Activated CD8-positive, alpha-beta memory T cell treated with anti-CD3 and anti-CD28 coated beads, Interleukin-2, amount 50 U/mL, for 24 hours (primary cell): Measurements from ENCODE around the gene ARL13A.
"Not testable (repeated sequence)": the region's sequence is repeated elsewhere in the genome, so short reads cannot be mapped to it uniquely, and the experiment has no call there.

Experiments used
- DNase-seq: peaks from one replicate; pipeline ENCODE4 v3.0.0-alpha.2; 2020; ENCODE audit errors: extremely low read depth

ARL13A gene

GRCh38 chrX:100990139-100990538 lies 20.6 kb downstream of the ARL13A start:
- no peak for DNase-seq

GRCh38 chrX:100994352-100995281 lies 25.1 kb downstream of the ARL13A start:
- no peak for DNase-seq

DNA sequence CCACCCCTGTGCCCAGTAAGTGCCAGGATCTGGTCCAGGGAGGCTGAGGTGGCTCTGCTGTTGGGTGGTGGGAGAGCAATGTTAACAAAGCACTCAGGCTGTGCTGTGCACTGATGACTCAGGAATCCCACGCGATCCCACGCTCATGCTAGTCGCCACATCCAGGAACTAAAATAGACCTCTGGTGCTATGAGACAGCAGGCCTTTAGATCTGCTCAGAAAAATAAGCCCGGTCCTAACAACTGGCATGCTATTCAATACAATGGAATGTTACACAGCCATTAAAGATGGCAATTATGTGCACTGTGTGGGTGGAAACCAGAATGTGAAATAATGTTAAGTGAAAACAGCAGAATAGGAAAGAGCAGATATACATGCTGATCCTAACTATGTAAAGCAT lies 26.0 kb downstream of the ARL13A start:
- no peak for DNase-seq

- DNase-seq, result no peak
These were observed 29.9 kb downstream of the ARL13A start for GRCh38 chrX:100999451-100999850.

- no peak for DNase-seq
These were observed 39.6 kb downstream of the ARL13A start for GRCh38 chrX:101009090-101009489.

GRCh38 chrX:101012031-101012430 lies 42.5 kb downstream of the ARL13A start:
- DNase-seq, result not testable (repeated sequence)

GRCh38 chrX:101022020-101022419 lies 52.5 kb downstream of the ARL13A start:
- no peak for DNase-seq

DNA sequence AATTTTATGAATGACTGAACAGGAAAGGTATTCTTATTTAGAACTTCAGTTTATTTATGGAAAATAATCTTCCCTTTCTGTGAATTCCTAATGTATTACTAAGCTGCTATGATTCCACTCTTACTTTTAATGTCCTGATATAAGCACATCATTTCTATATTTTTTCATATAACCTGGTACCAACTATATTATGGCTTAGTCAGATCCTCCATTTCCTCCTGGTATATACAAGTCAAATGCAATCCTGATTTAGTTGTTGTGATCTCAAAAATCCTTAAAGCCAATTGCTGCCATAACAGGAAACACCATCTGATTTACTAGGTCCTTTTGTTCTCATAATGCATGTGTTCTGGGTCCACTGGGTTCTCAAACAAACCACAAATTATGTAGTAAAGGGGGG lies 55.6 kb downstream of the ARL13A start:
- no peak for DNase-seq

DNA sequence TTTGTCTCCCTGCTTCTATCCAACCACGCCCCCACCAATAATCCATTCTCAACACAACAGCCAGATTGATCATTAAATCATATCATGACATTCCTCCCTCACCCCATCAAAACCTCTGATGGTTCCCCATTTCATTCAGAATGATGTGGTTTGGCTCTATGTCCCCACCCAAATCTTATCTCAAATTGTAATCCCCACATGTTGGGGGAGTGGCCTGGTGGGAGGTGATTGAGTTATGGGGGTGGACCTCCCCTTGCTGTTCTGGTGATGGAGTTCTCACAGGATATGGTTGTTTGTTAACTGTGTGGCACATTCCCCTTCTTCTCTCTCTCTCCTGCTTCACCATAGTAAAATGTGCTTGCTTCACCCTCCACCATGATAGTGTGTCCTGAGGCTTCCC lies 59.1 kb downstream of the ARL13A start:
- no peak for DNase-seq

- DNase-seq, result no peak
These were observed 60.2 kb downstream of the ARL13A start for GRCh38 chrX:101029665-101030064.

DNA sequence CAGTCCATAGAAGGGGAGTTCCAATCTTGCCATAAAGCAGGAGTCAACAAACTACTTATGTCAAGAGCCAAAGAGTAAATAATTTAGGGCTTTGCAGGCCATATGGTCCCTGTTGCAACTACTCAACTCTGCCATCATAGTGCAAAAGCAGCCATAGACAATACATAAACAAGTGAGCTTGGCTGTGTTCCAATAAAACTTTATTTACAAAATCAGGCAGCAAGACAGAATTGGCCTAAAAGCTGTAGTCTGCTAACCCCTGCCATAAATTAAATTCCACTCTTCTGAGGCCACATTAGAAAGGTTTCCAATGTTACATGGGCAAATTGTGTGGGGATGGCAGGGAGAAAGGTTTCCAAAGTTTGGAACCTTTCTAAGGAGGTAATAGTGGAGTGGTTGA lies 67.7 kb downstream of the ARL13A start:
- DNase-seq, result no peak

GRCh38 chrX:101040197-101040596 lies 70.7 kb downstream of the ARL13A start:
- DNase-seq, result no peak
